HCT116 (cell line): ENCODE results near the gene GOLGA1. TPM values are rescaled to one million over a fixed set of nuclear protein-coding genes. Genes with fewer than 3 reads are reported as not detected.

Experiments
- ATAC-seq: fragments of 200-7000 bp; cut with Tn5 transposase; 2 replicates; pipeline ENCODE4 v1.9.1; 2020; ENCODE audit warnings: mild to moderate bottlenecking, moderate library complexity
- BruUV-seq: library from RNA; stranded (reverse); fragments of 400-500 nt; replicated peaks from 2 replicates; lab custom pipeline; 2021; lab: Mats Ljungman, UMichigan
- CTCF ChIA-PET: fragments of 300-600 bp; sonication (Branson Sonifier 250); formaldehyde crosslinking; loops from one replicate; lab custom pipeline; 2021; ENCODE audit warnings: antibody characterized with exemption; lab: Charles Lee
- POLR2A ChIA-PET: fragments of 300-600, 350-600 bp; sonication (Branson Sonifier 250); formaldehyde crosslinking; loops from one replicate; lab custom pipeline; 2021; ENCODE audit warnings: antibody characterized with exemption; lab: Charles Lee
- RAD21 ChIA-PET, 2 experiments: fragments of 300-600 bp; sonication (Branson Sonifier 250); formaldehyde crosslinking; loops; one replicate each; lab custom pipeline; 2023; ENCODE audit warnings: low total read pairs in 2 of 2; ENCODE audit not compliant: uncharacterized antibody in 2 of 2, unreplicated experiment in 2 of 2, low non-redundant PET in 1 of 2; lab: Charles Lee
- DNase-seq: peaks from one replicate; pipeline ENCODE4 v3.0.0-alpha.2; 2010; ENCODE audit warnings: low read depth, low spot score
- H2AFZ ChIP-seq: fragments of 200-600 bp; shearing (Covaris generic), sonication (generic); 2 replicates; pipeline ENCODE4 v1.6.1; 2017; ENCODE audit warnings: low read depth, mixed run types, mixed read lengths, antibody characterized with exemption, low read length; ENCODE audit not compliant: poor library complexity, severe bottlenecking
- H3K27ac ChIP-seq: 2 replicates; pipeline ENCODE4 v1.5.1; 2012; ENCODE audit warnings: low read depth, low read length
- H3K27me3 ChIP-seq: fragments of 200-600 bp; sonication (generic); 2 replicates; pipeline ENCODE4 v1.6.1; 2016; ENCODE audit warnings: mixed run types, low read length, mixed read lengths; ENCODE audit not compliant: insufficient read depth
- H3K36me3 ChIP-seq, 2 experiments: fragments of 200-500 bp in 1 of 2; fragments of 200-600 bp in 1 of 2; sonication (Bioruptor generic) in 1 of 2; sonication (generic) in 1 of 2; 2 replicates each; pipeline versions ENCODE4 v1.5.1 to v1.6.1; 2014 to 2016; ENCODE audit warnings: low read length in 2 of 2, inconsistent platforms in 1 of 2, mixed read lengths in 1 of 2, mixed run types in 1 of 2; ENCODE audit not compliant: insufficient read depth in 2 of 2, control insufficient read depth in 1 of 2
- H3K4me1 ChIP-seq, 2 experiments: fragments of 200-600 bp in 1 of 2; sonication (generic) in 1 of 2; 2 replicates each; pipeline versions ENCODE4 v1.5.1 to v1.6.1; 2012 to 2017; ENCODE audit warnings: low read length in 2 of 2, inconsistent platforms in 1 of 2, mild to moderate bottlenecking in 1 of 2, mixed read lengths in 1 of 2, mixed run types in 1 of 2, moderate library complexity in 1 of 2; ENCODE audit not compliant: insufficient read depth in 2 of 2, control insufficient read depth in 1 of 2
- H3K4me2 ChIP-seq: fragments of 200-600 bp; sonication (generic); 2 replicates; pipeline ENCODE4 v1.6.1; 2017; ENCODE audit warnings: mixed run types, low read length, mixed read lengths
- H3K4me3 ChIP-seq, 2 experiments: fragments of 200-600 bp in 1 of 2; sonication (generic) in 1 of 2; replicated peaks in 1 of 2; 2 replicates each; pipeline ENCODE4 v1.5.1; 2011 to 2016; ENCODE audit warnings: low read length in 2 of 2, control low read depth in 1 of 2, low read depth in 1 of 2, mild to moderate bottlenecking in 1 of 2, mixed read lengths in 1 of 2, mixed run types in 1 of 2
- H3K79me2 ChIP-seq: fragments of 200-600 bp; sonication (generic); 2 replicates; pipeline ENCODE4 v1.6.1; 2017; ENCODE audit warnings: mild to moderate bottlenecking, mixed run types, low read length, moderate library complexity, mixed read lengths; ENCODE audit not compliant: insufficient read depth
- H3K9ac ChIP-seq: fragments of 200-600 bp; sonication (generic); 2 replicates; pipeline ENCODE4 v1.6.1; 2016; ENCODE audit warnings: low read length, mixed read lengths
- H3K9me2 ChIP-seq: fragments of 200-600 bp; sonication (generic), shearing (Covaris generic); 2 replicates; pipeline ENCODE4 v1.6.1; 2017; ENCODE audit warnings: mixed run types, mild to moderate bottlenecking, moderate library complexity; ENCODE audit not compliant: insufficient read depth
- H3K9me3 ChIP-seq, 2 experiments: fragments of 200-500 bp in 1 of 2; fragments of 200-600 bp in 1 of 2; sonication (Bioruptor generic) in 1 of 2; sonication (generic) in 1 of 2; 2 replicates each; pipeline ENCODE4 v1.6.1; 2014 to 2017; ENCODE audit warnings: low read length in 2 of 2, mixed read lengths in 2 of 2, inconsistent platforms in 1 of 2, low read depth in 1 of 2, mild to moderate bottlenecking in 1 of 2, mixed run types in 1 of 2, moderate library complexity in 1 of 2; ENCODE audit not compliant: control insufficient read depth in 1 of 2, insufficient read depth in 1 of 2
- H4K20me1 ChIP-seq: fragments of 200-600 bp; sonication (generic), shearing (Covaris generic); 2 replicates; pipeline ENCODE4 v1.6.1; 2017; ENCODE audit warnings: mixed run types, mild to moderate bottlenecking, moderate library complexity; ENCODE audit not compliant: insufficient read depth
- CTCF ChIP-seq, 3 experiments: fragments of 200-600 bp in 1 of 3; sonication (generic) in 1 of 3; IDR thresholded peaks in 2 of 3; conservative IDR thresholded peaks in 1 of 3; 2 replicates each; pipeline ENCODE4 v1.5.1; 2012 to 2017; ENCODE audit warnings: low read depth in 2 of 3, low read length in 2 of 3, antibody characterized with exemption in 1 of 3, borderline replicate concordance in 1 of 3, control low read depth in 1 of 3, mild to moderate bottlenecking in 1 of 3, mixed read lengths in 1 of 3, mixed run types in 1 of 3, moderate library complexity in 1 of 3; ENCODE audit not compliant: insufficient read depth in 1 of 3
- ELF1 ChIP-seq: IDR thresholded peaks from 2 replicates; pipeline ENCODE4 v1.6.1; 2012; ENCODE audit warnings: low read depth, borderline replicate concordance
- POLR2AphosphoS5 ChIP-seq: IDR thresholded peaks from 2 replicates; pipeline ENCODE4 v1.6.1; 2011; ENCODE audit warnings: mild to moderate bottlenecking, low read depth, low read length, moderate library complexity
- SP1 ChIP-seq: IDR thresholded peaks from 2 replicates; pipeline ENCODE4 v1.6.1; 2012; ENCODE audit warnings: low read depth
- intact Hi-C: fragments of 100-400 bp; cut with micrococcal nuclease; formaldehyde crosslinking; loops from 2 replicates; pipeline ENCODE4 v1.10.0; 2022
- total RNA-seq: library from RNA; stranded (reverse); gene quantifications from one replicate; pipeline ENCODE4 v1.2.1, GENCODE V29; 2021; ENCODE audit not compliant: unreplicated experiment

Gene GOLGA1
- total RNA-seq, 1 experiment from 2014 or later, result 13.1 TPM

DNA sequence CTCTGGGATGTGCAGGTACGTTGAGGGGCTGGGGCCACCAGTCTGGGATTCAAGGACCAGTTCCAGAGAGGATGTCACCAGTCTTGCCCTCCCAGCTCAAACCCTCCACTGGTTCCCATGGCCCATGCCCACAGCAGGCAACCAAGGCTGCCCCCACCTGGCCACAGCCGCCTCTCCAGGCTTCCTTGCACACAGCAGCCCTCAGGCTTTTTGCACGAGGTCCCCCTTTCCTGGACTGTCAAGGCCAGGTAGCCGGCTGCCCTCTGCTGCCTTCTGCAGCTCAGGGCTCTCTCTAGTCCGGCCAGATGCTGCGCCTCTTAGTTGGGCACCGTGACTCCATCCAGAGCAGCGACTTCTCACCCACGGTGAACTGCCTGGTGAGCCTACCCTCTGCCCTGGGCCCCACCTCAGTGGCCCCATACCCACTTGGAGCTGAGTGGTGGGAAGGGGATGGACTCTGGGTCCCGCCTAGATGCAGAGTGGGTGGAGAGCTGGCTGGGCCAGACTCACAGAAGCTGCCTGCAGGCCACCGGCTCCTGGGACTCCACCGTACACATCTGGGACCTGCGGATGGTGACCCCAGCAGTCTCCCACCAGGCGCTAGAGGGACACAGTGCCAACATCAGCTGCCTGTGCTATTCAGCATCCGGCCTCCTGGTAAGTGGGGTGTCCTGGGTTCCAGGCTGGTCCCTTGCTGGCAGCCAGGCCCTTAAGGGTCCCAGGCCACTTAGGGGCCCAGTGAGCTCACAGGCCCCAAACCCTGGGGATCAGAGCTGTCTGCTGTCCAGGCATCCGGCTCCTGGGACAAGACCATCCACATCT, 84.7 kb downstream of the GOLGA1 start:
- H3K4me1 ChIP-seq, result peaks cover 12 to 59% of the 10 kb centered on the region in 2 experiments; a peak in 3 of 4 replicates
- BruUV-seq, result no TSS peak
- no peaks in the 10 kb centered on the region for H3K9me2 ChIP-seq
- TF ChIP-seq POLR2AphosphoS5 (peak; percentile 22; the same call in 1 of the 2 replicates), ELF1 (no peak), CTCF (IDR thresholded peaks at IDR 0.05 in 2 of 3, conservative IDR thresholded peaks at IDR 0.05 in 1 of 3; ENCODE audit: borderline replicate concordance in 1 of 3, insufficient read depth in 1 of 3, low read depth in 2 of 3, low read length in 2 of 3) (peak in 2 of 3 experiments; percentile 62 to 66; a peak in 4 of 6 replicates), SP1 (no peak)
- H3K9me3 ChIP-seq, result no peaks in the 10 kb centered on the region
- H3K4me2 ChIP-seq, result no peak overlapping the region
- H3K4me3 ChIP-seq, result no peak overlapping the region
- DNase-seq (peak; percentile 40), ATAC-seq (peak; percentile 54)
- ChIA-PET RAD21 (interaction anchor here (0.6 to 2.3 kb wide), 3 partner anchors 80 to 85 kb away, joined by 3 to 6 read pairs (median 3); partner anchors contain the start of gene NR6A1 (in 1 of the 2)), POLR2A (interaction anchor here (1.0 to 4.4 kb wide), 6 partner anchors 9 to 84 kb away, joined by 3 to 21 read pairs (median 8); partner anchors contain the start of genes NR6A1 and OLFML2A), CTCF (interaction anchor here (0.5 to 11.7 kb wide), 13 partner anchors 11 to 521 kb away, joined by 3 to 601 read pairs (median 4); partner anchors contain the start of genes NR6A1, OLFML2A and SCAI)
- H4K20me1 ChIP-seq, result peaks cover 50% of the 10 kb centered on the region
- no peak overlapping the region for H3K9ac ChIP-seq
- H3K79me2 ChIP-seq, result peaks cover 33% of the 10 kb centered on the region
- H3K27ac ChIP-seq, result peak overlapping the region; percentile 18; the same call in 1 of the 2 replicates
- peaks cover 33 to 42% of the 10 kb centered on the region in 2 experiments for H3K36me3 ChIP-seq
- H2AFZ ChIP-seq, result no peak overlapping the region
- no peaks in the 10 kb centered on the region for H3K27me3 ChIP-seq
- intact Hi-C loops, result loop anchor here (5.0 to 10.0 kb wide), 2 partner anchors 286 to 441 kb away; partner anchors contain the start of genes PSMB7 and SCAI
